Skeletal muscle cell (primary cell): ENCODE data around the gene CFD.
A peak's percentile ranks its signal among the peaks of the same experiment; 100 is the strongest.
"Not testable (repeated sequence)": the region's sequence is repeated elsewhere in the genome, so short reads cannot be mapped to it uniquely, and the experiment has no call there.

Experiments
- DNase-seq: peaks from one replicate; pipeline ENCODE4 v3.0.0-alpha.2; 2010; ENCODE audit warnings: low read depth
- H3K4me3 ChIP-seq: 2 replicates; pipeline ENCODE4 v1.5.1; 2011; ENCODE audit warnings: low read depth, mild to moderate bottlenecking, control low read depth, low read length, moderate library complexity

The CFD gene

DNA sequence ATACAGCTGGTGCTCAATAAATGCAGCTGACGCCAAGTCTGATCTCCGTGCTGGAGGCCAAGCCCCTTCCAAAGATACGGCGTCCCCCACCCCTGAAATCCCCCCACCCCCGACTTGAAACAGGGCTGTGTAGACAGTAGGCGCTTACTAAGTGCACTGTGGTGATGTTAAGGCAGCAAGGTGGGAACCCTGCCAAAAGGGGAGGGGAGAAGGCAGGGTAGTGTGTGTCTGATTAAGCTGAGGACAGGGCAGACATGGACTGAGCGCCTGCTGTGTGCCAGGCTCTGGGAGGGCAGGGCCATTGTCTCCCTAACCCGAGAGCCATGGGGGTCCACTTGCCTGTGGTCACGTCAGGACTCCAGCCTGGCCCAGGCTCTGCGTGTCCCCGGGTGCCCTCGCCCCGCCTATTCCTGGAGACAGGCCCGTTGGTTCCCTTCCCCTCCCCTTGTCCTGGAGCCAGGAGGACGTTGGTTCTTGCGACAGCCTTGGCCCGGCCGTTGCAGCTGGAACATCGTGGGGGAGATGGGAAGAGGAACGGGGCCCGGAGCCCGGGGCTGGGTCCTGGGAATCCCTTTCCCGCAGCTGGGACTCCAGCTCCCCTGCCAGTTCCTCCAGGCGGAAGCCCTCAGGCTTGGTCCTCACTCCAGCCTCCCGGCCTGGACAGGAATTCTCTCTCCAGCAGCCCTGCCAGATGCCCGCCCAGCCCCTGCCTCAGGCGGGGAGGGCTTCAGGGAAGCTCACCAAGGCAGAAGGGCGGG is 9.1 kb upstream of the CFD start:
- DNase-seq: peak; percentile 91
- peak overlapping the region; percentile 5 for H3K4me3 ChIP-seq

DNA sequence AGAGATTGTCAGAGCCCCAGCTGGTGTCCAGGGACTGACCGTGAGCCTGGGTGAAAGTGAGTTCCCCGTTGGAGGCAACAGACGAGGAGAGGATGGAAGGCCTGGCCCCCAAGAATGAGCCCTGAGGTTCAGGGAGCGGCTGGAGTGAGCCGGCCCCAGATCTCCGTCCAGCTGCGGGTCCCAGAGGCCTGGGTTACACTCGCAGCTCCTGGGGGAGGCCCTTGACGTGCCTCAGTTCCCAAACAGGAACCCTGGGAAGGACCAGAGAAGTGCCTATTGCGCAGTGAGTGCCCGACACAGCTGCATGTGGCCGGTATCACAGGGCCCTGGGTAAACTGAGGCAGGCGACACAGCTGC is 8.5 kb upstream of the CFD start:
- peak overlapping the region; percentile 5 for H3K4me3 ChIP-seq
- DNase-seq: no peak

DNA sequence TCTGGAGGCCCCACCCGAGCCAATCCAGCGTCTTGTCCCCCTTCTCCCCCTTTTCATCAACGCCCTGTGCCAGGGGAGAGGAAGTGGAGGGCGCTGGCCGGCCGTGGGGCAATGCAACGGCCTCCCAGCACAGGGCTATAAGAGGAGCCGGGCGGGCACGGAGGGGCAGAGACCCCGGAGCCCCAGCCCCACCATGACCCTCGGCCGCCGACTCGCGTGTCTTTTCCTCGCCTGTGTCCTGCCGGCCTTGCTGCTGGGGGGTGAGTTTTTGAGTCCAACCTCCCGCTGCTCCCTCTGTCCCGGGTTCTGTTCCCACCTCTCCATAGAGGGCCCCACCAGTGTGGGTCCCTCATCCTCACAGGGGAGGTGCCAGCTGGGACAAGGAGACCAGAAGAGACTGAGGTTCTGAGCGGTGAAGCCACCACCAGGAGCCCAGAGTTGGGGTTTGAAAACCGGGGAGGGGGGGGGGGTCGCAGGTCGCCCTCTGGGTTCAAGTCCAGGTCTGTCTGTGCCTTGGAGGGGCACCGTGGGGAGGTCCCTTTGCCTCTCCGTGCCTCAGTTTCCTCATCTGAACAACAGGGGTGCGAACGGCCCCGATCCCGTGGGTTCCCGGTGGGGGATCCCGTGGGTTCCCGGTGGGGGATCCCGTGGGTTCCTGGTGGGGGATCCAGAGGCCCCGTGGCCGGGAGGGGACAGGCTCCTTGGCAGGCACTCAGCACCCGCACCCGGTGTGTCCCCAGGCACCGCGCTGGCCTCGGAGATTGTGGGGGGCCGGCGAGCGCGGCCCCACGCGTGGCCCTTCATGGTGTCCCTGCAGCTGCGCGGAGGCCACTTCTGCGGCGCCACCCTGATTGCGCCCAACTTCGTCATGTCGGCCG is 7.1 kb upstream of the CFD start, which contains the start of gene ELANE:
Gene ELANE (plus strand): TSS at position 168 of the 878 bp plus-strand sequence. CDS start 26 bp downstream, at position 194.
- DNase-seq: no peak
- no peak within 1 kb of the TSS for H3K4me3 ChIP-seq

DNA sequence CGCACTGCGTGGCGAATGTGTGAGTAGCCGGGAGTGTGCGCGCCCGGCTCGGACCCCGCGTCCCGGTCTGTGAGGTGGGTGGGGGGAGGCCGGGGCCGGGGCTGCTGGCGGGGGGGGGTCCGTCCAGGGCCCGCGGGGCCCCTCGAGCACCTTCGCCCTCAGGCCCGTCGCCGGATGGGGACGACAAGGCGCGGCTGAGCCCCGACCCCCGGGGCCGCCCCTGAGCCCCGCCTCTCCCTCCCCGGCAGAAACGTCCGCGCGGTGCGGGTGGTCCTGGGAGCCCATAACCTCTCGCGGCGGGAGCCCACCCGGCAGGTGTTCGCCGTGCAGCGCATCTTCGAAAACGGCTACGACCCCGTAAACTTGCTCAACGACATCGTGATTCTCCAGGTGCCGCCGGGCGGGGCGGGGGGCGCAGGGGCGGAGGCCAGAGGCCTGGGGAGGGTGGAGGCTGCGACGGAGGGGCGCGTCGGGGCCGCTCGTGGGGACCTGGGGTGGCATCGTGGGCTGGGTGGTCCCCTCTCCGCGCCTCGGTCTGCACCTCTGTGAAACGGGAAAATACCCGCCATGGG is 6.4 kb upstream of the CFD start:
- DNase-seq: no peak
- H3K4me3 ChIP-seq: no peak overlapping the region

DNA sequence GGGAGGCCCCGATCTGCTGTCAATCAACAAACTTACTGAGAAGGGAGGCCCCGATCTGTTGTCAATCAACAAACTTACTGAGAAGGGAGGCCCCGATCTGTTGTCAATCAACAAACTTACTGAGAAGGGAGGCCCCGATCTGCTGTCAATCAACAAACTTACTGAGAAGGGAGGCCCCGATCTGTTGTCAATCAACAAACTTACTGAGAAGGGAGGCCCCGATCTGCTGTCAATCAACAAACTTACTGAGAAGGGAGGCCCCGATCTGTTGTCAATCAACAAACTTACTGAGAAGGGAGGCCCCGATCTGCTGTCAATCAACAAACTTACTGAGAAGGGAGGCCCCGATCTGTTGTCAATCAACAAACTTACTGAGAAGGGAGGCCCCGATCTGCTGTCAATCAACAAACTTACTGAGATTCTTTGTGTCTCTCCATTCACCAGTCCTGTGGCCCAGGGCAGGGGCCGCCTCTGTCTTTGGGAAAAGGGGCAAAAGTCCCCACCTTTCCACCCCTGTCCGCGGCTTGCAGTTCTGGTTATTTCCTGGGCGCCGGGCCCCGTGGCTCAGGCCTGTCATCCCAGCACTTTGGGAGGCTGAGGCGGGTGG is 5.7 kb upstream of the CFD start:
- not testable (repeated sequence) for H3K4me3 ChIP-seq, DNase-seq

DNA sequence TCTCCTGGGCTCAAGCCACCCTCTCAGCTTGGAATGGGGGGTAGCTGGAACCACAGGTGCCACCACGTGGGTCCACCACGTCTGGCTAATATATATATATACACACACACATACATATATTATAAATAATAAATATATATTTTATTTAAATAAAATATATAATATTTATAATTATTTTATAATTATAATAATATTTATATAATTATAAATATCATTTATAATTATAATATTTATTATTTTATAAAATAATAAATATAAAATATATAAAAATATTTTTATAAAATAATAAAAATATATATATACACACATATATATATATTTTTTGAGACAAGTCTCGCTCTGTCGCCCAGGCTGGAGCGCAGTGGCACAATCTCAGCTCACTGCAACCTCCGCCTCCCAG is 4.9 kb upstream of the CFD start:
- no peak for DNase-seq
- H3K4me3 ChIP-seq: no peak overlapping the region

DNA sequence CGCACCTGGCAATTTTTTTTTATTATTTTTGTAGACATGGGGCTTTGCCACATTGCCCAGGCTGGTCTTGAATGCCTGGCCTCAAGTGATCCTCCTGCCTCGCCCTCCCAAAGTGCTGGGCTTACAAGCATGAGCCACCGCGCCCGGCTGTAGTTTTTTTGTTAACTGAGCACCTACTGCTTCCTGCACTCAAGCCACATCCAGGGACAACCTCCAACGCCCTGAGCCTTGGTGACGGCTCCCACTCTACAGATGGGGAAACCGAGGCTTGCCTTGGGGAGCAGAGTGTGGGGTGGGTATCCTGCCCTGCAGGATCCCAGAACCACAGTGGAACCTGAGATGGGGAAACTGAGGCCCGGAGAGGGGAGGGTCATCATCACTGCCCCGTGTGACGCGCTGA is 4.3 kb upstream of the CFD start:
- DNase-seq: no peak
- H3K4me3 ChIP-seq: no peak overlapping the region

DNA sequence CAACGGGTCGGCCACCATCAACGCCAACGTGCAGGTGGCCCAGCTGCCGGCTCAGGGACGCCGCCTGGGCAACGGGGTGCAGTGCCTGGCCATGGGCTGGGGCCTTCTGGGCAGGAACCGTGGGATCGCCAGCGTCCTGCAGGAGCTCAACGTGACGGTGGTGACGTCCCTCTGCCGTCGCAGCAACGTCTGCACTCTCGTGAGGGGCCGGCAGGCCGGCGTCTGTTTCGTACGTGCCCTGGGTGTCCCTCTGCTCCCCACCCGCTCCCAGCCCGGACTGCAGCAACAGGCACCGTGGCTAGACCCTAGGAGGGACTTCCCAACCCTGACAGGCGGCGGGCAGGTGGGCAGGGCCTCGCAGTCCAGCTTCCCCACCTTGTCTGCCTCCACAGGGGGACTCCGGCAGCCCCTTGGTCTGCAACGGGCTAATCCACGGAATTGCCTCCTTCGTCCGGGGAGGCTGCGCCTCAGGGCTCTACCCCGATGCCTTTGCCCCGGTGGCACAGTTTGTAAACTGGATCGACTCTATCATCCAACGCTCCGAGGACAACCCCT is 3.8 kb upstream of the CFD start:
- H3K4me3 ChIP-seq: no peak overlapping the region

DNA sequence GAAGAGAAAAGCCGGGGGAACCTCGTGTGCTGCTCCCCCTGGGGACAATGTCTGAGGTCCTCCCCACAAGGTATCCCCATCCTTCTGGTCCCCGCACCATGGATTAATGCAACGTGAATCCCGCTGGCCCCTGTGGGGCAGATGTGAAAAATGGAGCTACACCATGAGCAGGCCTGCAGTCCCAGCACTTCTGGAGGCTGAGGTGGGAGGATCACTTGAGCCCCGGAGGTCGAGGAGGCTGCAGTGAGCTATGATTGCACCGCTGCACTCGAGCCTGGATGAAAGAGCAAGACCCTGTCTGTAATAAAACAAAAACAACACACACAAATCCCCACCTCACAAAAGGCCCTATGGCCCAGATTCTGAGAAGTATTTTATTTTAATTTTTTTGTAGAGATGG is 1.2 kb upstream of the CFD start:
- no peak for DNase-seq

More for the DNA sequence above, 3.8 kb upstream of the CFD start:
- DNase-seq: no peak

DNA sequence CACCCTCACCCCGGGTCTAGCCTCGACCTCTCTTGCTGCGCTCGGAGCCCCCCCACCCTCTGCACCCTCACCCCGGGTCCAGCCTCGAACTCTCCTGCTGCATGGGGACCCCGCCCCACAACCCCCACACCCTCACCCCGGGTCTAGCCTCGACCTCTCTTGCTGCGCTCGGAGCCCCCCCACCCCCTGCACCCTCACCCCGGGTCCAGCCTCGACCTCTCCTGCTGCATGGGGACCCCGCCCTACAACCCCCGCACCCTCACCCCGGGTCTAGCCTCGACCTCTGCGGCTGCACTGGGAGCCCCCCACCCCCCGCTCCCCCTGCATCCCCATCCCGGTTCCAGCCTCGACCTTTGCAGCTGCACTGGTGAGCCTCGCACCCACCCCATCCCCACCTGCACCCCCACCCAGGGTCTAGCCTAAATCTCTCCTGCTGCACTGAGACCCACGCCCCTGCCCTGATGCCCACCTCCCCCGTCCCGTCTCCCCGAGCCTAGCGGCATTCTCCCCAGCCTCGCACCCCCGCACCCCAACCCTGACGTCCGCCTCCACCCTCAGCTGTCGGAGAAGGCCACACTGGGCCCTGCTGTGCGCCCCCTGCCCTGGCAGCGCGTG is 1.8 kb downstream of the CFD start:
- H3K4me3 ChIP-seq: no peak overlapping the region
- DNase-seq: no peak

More for the DNA sequence above, 1.2 kb upstream of the CFD start:
- no peak overlapping the region for H3K4me3 ChIP-seq

DNA sequence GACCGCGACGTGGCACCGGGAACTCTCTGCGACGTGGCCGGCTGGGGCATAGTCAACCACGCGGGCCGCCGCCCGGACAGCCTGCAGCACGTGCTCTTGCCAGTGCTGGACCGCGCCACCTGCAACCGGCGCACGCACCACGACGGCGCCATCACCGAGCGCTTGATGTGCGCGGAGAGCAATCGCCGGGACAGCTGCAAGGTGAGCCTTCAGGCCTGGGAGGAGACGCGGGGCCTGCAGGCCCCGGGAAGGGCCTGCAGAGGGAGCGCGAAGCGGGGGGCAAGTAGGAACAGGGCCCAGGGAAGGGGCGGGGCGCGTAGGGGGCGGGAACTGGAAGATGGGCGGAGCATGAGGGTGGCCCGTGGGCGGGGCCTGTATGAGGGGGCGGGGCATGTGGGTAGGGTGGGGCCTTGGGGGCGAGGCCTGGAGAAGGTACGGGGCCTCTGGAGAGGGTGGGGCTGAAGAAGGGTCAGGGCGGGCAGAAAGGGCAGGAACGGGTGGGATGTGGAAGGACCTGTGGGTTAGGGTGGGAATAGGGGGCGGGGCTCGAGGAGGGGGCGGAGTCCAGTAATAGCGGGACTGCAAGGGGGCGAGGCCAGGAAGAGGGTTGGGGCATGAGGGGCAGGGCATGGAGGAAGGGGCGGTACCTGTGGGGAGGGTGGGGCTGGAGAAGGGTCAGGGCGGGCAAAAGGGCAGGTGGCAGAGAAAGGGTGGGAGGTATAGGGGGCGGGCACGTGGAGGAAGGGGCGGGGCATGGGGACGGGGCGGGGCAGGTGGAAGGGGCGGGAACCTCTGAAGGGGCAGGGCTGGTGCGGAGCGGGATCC is 2.5 kb downstream of the CFD start:
- H3K4me3 ChIP-seq: no peak overlapping the region
- DNase-seq: no peak

DNA sequence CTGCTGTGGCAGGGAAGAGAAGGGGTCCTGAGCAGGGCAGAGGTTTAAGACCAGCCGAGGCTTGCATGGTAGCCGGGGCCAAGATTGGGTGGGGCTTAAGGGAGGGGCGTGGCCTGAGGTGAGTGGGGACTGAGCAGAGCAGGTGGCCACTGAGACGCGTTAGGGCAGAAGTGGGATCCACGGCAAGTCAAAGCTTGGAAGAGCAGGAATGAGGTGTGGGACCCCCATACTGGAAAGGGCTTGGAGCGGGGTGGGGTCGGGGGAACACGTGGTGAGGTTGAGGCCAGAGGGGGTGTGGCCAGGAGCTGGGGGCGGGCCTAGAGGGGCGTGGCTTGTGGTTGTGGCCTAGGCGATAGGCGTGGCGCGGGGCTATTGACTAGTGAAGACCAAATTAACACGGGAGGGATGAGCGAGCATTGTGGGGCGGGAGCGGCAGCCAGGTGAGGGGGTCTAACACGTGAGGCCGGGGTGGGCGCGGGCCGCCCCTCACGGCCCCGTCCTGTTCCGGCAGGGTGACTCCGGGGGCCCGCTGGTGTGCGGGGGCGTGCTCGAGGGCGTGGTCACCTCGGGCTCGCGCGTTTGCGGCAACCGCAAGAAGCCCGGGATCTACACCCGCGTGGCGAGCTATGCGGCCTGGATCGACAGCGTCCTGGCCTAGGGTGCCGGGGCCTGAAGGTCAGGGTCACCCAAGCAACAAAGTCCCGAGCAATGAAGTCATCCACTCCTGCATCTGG is 3.3 kb downstream of the CFD start:
- no peak overlapping the region for H3K4me3 ChIP-seq
- no peak for DNase-seq

DNA sequence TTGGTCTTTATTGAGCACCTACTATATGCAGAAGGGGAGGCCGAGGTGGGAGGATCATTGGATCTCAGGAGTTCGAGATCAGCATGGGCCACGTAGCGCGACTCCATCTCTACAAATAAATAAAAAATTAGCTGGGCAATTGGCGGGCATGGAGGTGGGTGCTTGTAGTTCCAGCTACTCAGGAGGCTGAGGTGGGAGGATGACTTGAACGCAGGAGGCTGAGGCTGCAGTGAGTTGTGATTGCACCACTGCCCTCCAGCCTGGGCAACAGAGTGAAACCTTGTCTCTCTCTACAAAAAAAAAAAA is 3.8 kb downstream of the CFD start:
- DNase-seq: no peak
- H3K4me3 ChIP-seq: no peak overlapping the region

DNA sequence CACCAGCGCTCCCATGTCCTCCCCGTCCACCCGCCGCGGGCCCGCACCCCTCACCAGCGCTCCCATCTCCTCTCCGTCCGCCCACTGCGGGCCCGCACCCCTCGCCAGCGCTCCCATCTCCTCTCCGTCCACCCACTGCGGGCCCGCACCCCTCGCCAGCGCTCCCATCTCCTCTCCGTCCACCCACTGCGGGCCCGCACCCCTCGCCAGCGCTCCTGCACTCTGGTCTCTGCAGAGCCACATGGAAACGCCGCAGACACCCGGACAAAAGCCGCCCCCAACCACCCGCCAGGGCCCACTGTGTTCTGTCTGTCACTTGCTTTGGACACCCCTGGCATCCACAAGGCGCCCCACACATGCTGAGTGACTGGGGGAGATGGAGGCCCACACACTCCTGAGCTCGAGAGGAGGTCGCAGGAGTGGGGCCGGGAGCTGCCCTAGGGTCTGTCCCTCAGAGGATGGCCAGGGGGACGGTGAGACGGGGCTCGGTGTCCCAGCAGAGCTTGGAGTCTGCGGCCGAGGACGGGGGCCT is 7.4 kb downstream of the CFD start:
- H3K4me3 ChIP-seq: no peak overlapping the region
- DNase-seq: no peak

DNA sequence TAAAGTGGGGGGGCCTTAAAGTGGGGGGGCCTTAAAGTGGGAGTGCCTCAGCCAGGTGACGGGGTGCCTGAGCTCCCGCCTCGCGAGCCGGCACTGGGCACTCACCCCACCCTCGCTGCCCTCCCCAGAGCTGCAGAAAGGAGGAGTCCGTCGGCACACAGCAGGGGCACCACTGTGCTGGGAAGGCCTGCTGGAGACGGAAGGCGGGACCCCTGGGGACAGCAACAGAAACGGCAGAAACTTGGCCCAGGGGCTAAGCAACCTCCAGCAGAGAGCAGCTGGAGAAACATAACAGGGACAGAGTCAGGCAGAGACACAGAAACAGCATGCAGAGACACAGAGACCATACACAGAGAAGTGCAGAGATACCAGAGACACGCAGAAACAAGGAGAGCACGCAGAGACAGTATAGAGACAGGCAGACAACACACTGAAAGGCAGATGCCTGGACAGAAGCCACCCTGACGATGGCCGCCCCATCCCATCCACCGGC is 7.9 kb downstream of the CFD start:
- DNase-seq: no peak
- no peak overlapping the region for H3K4me3 ChIP-seq

DNA sequence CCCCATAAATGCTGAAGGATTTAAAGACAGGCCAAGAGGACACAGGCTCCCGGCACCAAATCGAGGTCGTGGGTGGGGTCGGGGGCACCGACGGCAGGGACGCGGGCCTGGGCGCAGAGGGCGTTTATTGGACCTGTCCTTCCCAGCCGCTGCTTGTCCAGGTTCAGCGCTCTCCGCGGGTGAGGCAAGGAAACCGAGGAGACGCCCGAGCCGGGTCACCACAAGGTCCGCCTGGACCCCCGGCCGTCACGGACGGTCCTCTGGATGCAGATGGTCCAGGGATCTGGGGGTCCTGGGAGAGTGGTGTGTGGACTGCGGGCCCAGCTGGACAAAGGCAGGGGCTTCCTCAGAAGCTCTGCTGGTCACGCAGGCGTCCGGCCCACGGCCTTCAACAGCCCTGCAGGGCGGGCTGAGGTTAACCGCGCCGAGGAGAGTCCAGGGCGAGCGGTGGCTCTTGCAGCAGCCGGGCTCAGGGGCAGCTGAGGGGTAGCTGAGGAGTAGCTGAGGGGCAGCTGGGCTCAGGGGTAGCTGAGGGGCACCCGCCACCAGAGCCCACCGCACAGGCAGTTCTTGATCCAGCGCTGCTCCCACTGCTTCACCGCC is 8.5 kb downstream of the CFD start:
- H3K4me3 ChIP-seq: no peak overlapping the region
- DNase-seq: no peak
